Bronchial epithelial cell (primary cell): ENCODE data around the gene NUTF2. TPM values are rescaled to one million over a fixed set of nuclear protein-coding genes. Genes with fewer than 3 reads are reported as not detected.

Source experiments
- DNase-seq: peaks from one replicate; pipeline ENCODE4 v3.0.0-alpha.2; 2010; ENCODE audit warnings: low read depth
- FAIRE-seq: peaks from 2 replicates; lab custom pipeline; 2011; peaks lifted over from hg19 to GRCh38; lab: Jason Lieb, UNC
- H3K27me3 ChIP-seq: 2 replicates; pipeline ENCODE4 v1.5.1; 2011; ENCODE audit warnings: low read length; ENCODE audit not compliant: control insufficient read depth, insufficient read depth
- H3K36me3 ChIP-seq: 2 replicates; pipeline ENCODE4 v1.5.1; 2011; ENCODE audit warnings: low read length; ENCODE audit not compliant: control insufficient read depth, insufficient read depth
- H3K4me3 ChIP-seq: 2 replicates; pipeline ENCODE4 v1.5.1; 2011; ENCODE audit warnings: mild to moderate bottlenecking, low read depth, low read length, control low read depth
- total RNA-seq: library from RNA; depleted of rRNA; stranded (reverse); fragments of >200 nt; gene quantifications from 2 replicates; pipeline ENCODE4 v1.2.1, GENCODE V29; 2014
- TF ChIP-seq, protein P1 (sequence below): IDR thresholded peaks from 2 replicates; pipeline ENCODE4 v1.5.1; 2011; ENCODE audit warnings: mild to moderate bottlenecking, moderate library complexity, low read length, control low read depth, inconsistent platforms; ENCODE audit not compliant: insufficient read depth, severe bottlenecking

Gene NUTF2
- total RNA-seq, result 42.6 and 98.6 TPM in 2 replicates

DNA sequence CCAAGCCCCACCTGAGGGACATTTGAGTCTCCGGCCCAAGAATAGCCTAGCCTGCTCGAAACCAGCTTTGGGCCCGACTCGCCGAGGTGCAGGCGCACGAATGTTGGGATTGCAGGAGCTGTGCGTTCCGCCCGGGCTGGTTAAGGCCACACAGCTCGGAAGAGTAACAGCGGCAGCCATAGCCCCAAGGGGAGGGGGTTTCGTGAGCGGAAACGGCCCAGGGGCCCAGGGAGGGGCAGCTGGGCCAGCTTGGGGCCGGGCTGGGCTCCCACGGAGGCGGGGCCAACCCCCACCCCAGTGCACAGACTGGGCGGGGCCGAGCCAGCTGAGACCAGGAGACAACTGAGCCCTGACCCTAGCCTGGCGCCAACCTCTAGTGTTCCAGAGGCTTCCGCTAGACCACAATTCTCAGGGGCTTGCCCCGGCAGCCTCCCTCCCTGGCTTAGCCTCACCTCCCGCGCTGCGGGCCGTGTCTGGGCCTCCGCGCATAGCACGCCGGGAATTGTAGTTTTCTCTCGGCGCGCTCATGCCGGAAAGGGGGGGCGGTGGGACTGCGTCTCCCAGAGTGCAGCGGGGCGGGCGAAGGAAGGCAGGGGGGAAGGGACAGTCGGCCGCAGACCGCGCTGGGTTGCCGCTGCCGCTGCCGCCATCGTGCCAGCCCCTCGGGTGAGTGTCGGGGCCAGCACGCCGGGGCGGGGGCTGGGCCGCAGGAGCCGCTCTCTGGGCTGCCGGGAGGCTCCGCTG lies at the start of gene NUTF2:
NUTF2 (plus strand) TSS at position 614 of the 744 bp plus-strand sequence. CDS start 18,198 bp downstream, outside the sequence.
- peak; percentile 77 for DNase-seq
- no peak for FAIRE-seq
- no peaks in the 10 kb centered on the region for H3K27me3 ChIP-seq

DNA sequence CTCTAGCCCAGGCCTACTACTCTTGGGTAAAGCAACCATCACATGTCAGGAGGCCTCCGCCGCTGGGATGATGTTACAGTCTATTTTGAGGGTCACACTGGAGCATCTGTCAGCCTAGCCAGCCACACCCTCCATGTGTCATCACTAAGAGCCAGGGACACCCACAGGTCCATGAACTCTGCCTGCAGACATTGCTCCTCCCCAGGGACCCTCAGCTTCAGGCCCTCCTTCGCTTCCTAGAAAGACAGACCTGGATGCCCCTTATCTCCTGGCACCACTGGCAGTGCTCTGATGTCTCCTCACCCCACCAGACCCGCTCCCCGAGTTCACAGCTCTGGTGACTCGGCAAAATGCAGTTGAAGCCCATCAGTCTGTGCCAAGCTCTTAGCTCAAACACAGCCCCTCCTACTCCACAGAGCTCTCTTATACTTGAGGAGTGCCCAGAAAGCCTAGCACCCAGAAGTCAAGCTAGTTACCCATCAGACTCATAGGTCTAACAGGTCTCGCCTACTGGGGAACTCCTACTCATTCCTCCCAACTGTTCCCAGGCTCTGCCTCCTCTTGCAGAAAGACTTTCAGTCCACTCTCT lies 46.3 kb upstream of the NUTF2 start:
- H3K36me3 ChIP-seq, result peaks cover 14% of the 10 kb centered on the region
- DNase-seq, result no peak
- no peak for FAIRE-seq
- H3K4me3 ChIP-seq, result no peak overlapping the region
- H3K27me3 ChIP-seq, result no peaks in the 10 kb centered on the region
- TF ChIP-seq, protein P1, sequence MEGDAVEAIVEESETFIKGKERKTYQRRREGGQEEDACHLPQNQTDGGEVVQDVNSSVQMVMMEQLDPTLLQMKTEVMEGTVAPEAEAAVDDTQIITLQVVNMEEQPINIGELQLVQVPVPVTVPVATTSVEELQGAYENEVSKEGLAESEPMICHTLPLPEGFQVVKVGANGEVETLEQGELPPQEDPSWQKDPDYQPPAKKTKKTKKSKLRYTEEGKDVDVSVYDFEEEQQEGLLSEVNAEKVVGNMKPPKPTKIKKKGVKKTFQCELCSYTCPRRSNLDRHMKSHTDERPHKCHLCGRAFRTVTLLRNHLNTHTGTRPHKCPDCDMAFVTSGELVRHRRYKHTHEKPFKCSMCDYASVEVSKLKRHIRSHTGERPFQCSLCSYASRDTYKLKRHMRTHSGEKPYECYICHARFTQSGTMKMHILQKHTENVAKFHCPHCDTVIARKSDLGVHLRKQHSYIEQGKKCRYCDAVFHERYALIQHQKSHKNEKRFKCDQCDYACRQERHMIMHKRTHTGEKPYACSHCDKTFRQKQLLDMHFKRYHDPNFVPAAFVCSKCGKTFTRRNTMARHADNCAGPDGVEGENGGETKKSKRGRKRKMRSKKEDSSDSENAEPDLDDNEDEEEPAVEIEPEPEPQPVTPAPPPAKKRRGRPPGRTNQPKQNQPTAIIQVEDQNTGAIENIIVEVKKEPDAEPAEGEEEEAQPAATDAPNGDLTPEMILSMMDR, result no peak

More for the DNA sequence above, at the start of gene NUTF2:
- peak within 1 kb of the TSS; percentile 93 for H3K4me3 ChIP-seq
- TF ChIP-seq, protein P1, result no peak
- H3K36me3 ChIP-seq, result peaks cover 5% of the 10 kb centered on the region

DNA sequence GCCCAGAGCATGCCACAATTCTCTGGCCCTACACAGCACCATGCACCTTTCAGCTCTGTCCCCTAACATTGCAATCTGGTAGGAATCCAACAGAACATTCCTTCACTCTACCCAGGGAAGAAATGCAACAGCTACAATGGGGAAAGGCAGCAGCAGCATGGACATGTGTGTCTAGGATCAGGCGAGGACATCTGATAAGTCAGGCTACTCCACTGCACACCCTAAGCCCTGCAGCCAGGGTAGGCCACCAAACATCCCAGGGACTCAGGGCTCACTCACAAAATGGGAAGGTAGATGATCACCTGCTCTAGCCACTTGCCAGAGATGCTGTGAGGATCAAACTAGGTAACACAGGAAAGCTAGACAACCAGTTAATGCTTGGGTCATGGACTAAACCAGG lies 45.5 kb upstream of the NUTF2 start:
- FAIRE-seq (no peak), DNase-seq (no peak)
- Histone ChIP-seq H3K4me3 (no peak overlapping the region), H3K27me3 (no peaks in the 10 kb centered on the region), H3K36me3 (peaks cover 14% of the 10 kb centered on the region)
- TF ChIP-seq, protein P1, result no peak

DNA sequence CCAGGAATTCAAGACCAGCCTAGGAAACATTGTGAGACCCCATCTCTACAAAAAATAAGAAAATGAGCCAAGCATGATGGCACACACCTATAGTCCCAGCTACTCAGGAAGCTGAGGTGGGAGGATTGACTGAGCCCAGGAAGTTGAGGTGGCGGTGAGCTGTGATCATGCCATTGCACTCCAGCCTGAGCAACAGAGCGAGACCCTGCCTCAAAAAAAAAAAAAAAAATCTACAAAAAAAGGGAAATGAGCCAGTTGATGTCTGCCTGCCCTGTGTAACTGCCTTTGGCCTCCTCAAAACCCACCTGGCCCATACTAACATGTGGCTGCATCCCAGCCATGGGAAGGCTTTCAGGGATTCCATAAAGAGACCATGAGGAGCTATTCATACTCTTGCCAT lies 44.9 kb upstream of the NUTF2 start:
- TF ChIP-seq, protein P1, result no peak
- Histone ChIP-seq H3K4me3 (no peak overlapping the region), H3K27me3 (no peaks in the 10 kb centered on the region), H3K36me3 (peaks cover 14% of the 10 kb centered on the region)
- DNase-seq, result no peak
- no peak for FAIRE-seq

DNA sequence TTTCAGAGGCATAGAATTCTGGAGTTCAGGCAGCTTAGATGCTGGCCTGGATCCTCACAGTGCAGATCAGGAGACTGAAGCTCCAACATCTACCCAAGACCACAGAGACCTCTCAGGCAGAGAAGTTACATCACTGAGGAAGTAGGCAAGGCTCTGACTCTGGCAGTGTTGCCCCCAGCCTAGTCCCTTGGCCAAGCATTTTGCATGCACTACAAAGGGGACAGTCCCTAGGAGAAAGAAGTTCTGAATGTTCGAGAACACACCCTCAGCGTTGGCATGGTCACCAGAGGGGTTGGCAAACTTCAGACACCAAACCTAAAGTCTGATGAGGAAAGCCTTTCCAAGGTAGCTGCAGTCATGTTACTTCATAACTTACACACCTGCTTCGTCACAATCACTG lies 42.8 kb upstream of the NUTF2 start:
- TF ChIP-seq, protein P1, result no peak
- no peak overlapping the region for H3K4me3 ChIP-seq
- FAIRE-seq (no peak), DNase-seq (no peak)
- no peaks in the 10 kb centered on the region for H3K27me3 ChIP-seq
- peaks cover 13% of the 10 kb centered on the region for H3K36me3 ChIP-seq
